ENCODE data around the gene ALKBH6. TPM values are rescaled to one million over a fixed set of nuclear protein-coding genes. Genes with fewer than 3 reads are reported as not detected.

The ALKBH6 gene
- total and polyA plus RNA-seq, 2 experiments from 2014 or later, result 24.1 to 31.1 TPM

DNA sequence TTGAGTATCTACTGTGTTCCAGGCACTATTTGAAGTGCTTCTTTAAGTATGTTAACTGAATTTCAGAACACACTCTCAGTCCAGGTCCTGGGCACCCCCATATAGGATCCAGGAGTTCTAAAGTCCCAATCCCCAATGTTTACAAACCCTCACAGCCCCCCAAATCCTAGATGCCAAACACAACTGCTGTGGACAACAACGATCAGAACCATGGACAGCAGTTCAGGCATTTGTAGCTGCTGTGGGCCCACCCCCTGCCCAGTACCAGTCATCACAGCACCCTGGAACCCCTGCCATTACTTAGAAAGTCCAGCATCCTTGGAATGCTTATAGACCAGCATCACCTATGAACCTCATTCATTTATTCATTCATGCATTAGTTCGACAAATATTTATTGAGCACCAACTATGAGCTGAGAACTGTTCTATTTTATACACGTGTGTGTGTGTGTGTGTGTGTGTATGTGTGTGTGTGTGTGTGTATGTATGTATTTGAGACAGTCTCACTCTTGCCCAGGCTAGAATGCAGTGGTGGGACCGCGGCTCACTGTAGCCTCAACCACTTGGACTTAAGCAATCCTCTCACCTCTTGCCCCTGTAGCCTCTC, 38.3 kb downstream of the ALKBH6 start:
- Histone ChIP-seq H3K4me2 (no peak overlapping the region), H3K27ac (no peak overlapping the region), H3K79me2 (no peaks in the 10 kb centered on the region), H3K36me3 (replicated peaks; ENCODE audit: insufficient read depth, low read depth) (no peaks in the 10 kb centered on the region), H3K9me3 (ENCODE audit: low read depth) (no peaks in the 10 kb centered on the region), H3K27me3 (no peaks in the 10 kb centered on the region), H4K20me1 (ENCODE audit: insufficient read depth, poor library complexity, severe bottlenecking) (no peaks in the 10 kb centered on the region), H3K4me1 (ENCODE audit: insufficient read depth) (no peaks in the 10 kb centered on the region), H3K4me3 (no peak overlapping the region), H3K9me2 (replicated peaks; ENCODE audit: insufficient read depth) (no peaks in the 10 kb centered on the region), H2AFZ (no peak overlapping the region)
- peak; percentile 62 for DNase-seq (ENCODE audit: low spot score)
- WGBS (ENCODE audit: low lambda C conversion rate, missing lambda C conversion rate), result 51% methylated on average over 5 of the region's 5 CpGs
- TF ChIP-seq EZH2phosphoT487 (IDR thresholded peaks at IDR 0.05; ENCODE audit: low read depth, severe bottlenecking, unreplicated experiment) (no peak), EZH2 (IDR thresholded peaks at IDR 0.05; ENCODE audit: borderline replicate concordance) (no peak)
- TF ChIP-seq, protein P1, sequence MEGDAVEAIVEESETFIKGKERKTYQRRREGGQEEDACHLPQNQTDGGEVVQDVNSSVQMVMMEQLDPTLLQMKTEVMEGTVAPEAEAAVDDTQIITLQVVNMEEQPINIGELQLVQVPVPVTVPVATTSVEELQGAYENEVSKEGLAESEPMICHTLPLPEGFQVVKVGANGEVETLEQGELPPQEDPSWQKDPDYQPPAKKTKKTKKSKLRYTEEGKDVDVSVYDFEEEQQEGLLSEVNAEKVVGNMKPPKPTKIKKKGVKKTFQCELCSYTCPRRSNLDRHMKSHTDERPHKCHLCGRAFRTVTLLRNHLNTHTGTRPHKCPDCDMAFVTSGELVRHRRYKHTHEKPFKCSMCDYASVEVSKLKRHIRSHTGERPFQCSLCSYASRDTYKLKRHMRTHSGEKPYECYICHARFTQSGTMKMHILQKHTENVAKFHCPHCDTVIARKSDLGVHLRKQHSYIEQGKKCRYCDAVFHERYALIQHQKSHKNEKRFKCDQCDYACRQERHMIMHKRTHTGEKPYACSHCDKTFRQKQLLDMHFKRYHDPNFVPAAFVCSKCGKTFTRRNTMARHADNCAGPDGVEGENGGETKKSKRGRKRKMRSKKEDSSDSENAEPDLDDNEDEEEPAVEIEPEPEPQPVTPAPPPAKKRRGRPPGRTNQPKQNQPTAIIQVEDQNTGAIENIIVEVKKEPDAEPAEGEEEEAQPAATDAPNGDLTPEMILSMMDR (IDR thresholded peaks at IDR 0.05; ENCODE audit: poor library complexity), result no peak

DNA sequence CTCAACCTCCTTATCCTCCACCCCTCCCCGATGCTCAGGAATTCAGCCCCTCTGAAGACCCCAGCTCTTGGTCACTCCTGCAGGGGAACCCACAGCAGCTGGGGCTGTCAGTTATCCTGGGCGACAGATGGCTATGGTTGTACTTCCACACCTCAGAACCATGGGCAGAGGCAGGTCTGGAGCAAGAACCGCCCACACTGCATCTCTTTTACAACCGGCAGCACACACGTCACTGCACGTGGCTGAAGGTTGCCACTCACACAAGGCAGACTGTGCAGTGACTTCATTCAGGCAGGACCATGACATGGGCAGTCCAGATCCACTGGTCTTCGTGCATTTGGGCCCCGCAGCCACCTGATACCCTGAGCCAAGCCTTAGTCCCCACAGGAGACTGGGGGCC, 40.5 kb downstream of the ALKBH6 start:
- no peaks in the 10 kb centered on the region for H3K9me2 ChIP-seq (replicated peaks; ENCODE audit: insufficient read depth)
- H3K4me3 ChIP-seq, result no peak overlapping the region
- no peak for DNase-seq (ENCODE audit: low spot score)
- no peaks in the 10 kb centered on the region for H3K4me1 ChIP-seq (ENCODE audit: insufficient read depth)
- no peaks in the 10 kb centered on the region for H3K79me2 ChIP-seq
- H3K4me2 ChIP-seq, result no peak overlapping the region
- H3K27ac ChIP-seq, result no peak overlapping the region
- no peaks in the 10 kb centered on the region for H3K36me3 ChIP-seq (replicated peaks; ENCODE audit: insufficient read depth, low read depth)
- no peak overlapping the region for H2AFZ ChIP-seq
- 36% methylated on average over 8 of the region's 8 CpGs for WGBS (ENCODE audit: low lambda C conversion rate, missing lambda C conversion rate)
- no peaks in the 10 kb centered on the region for H4K20me1 ChIP-seq (ENCODE audit: insufficient read depth, poor library complexity, severe bottlenecking)
- H3K27me3 ChIP-seq, result no peaks in the 10 kb centered on the region
- TF ChIP-seq EZH2phosphoT487 (IDR thresholded peaks at IDR 0.05; ENCODE audit: low read depth, severe bottlenecking, unreplicated experiment) (no peak), EZH2 (IDR thresholded peaks at IDR 0.05; ENCODE audit: borderline replicate concordance) (no peak)
- TF ChIP-seq, protein P1 (IDR thresholded peaks at IDR 0.05; ENCODE audit: poor library complexity), result no peak
- H3K9me3 ChIP-seq (ENCODE audit: low read depth), result no peaks in the 10 kb centered on the region

DNA sequence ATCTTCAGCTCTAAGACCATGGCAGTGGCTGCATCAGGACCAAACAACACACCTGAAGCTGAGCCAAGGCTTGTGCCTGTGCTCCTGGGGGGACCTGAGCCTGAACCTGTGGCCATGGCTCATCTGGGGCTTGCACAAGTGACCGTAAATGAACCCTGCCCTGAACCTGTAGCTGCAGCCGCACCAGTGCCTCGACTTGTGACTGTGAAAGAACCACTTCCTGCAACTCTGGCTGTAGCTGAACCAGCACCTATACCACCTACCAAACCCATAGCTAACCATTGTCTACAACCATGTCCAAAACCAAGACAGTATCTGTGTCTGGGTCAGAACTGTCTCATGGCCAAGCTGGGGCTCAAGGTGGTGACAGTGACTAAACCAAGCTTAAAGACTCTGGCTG, 47.2 kb downstream of the ALKBH6 start:
- no peaks in the 10 kb centered on the region for H3K4me1 ChIP-seq (ENCODE audit: insufficient read depth)
- H3K36me3 ChIP-seq (replicated peaks; ENCODE audit: insufficient read depth, low read depth), result no peaks in the 10 kb centered on the region
- no peaks in the 10 kb centered on the region for H3K79me2 ChIP-seq
- H3K27ac ChIP-seq, result no peak overlapping the region
- no peak for DNase-seq (ENCODE audit: low spot score)
- TF ChIP-seq, protein P1 (IDR thresholded peaks at IDR 0.05; ENCODE audit: poor library complexity), result no peak
- TF ChIP-seq EZH2phosphoT487 (IDR thresholded peaks at IDR 0.05; ENCODE audit: low read depth, severe bottlenecking, unreplicated experiment) (no peak), EZH2 (IDR thresholded peaks at IDR 0.05; ENCODE audit: borderline replicate concordance) (no peak)
- H3K9me2 ChIP-seq (replicated peaks; ENCODE audit: insufficient read depth), result no peaks in the 10 kb centered on the region
- no peaks in the 10 kb centered on the region for H3K27me3 ChIP-seq
- no peak overlapping the region for H2AFZ ChIP-seq
- H4K20me1 ChIP-seq (ENCODE audit: insufficient read depth, poor library complexity, severe bottlenecking), result no peaks in the 10 kb centered on the region
- no peaks in the 10 kb centered on the region for H3K9me3 ChIP-seq (ENCODE audit: low read depth)
- H3K4me2 ChIP-seq, result no peak overlapping the region
- 87% methylated on average over 3 of the region's 3 CpGs for WGBS (ENCODE audit: low lambda C conversion rate, missing lambda C conversion rate)
- H3K4me3 ChIP-seq, result no peak overlapping the region
